Prostate gland (tissue), 2 donors: ENCODE results near the gene TMED4. TPM values are rescaled to one million over a fixed set of nuclear protein-coding genes. Genes with fewer than 3 reads are reported as not detected.

Experiments used
- DNase-seq: peaks from one replicate; pipeline ENCODE4 v3.0.0-alpha.2; 2019; ENCODE audit warnings: low spot score
- H3K27ac ChIP-seq, 2 donors: fragments of 200-600 bp; sonication (generic); 2 replicates each; pipeline ENCODE4 v1.5.1; 2017 to 2019
- H3K27me3 ChIP-seq: fragments of 200-600 bp; sonication (generic); replicated peaks from 2 replicates; pipeline ENCODE4 v1.5.1; 2019; ENCODE audit not compliant: insufficient read depth
- H3K36me3 ChIP-seq, 2 donors: fragments of 200-600 bp; sonication (generic); 1 replicate in 1 of 2; 2 replicates in 1 of 2; pipeline versions ENCODE4 v1.5.1 to v1.8.1; 2017 to 2019
- H3K4me1 ChIP-seq: fragments of 200-600 bp; sonication (generic); replicated peaks from 2 replicates; pipeline ENCODE4 v1.5.1; 2019
- H3K4me3 ChIP-seq, 2 donors: fragments of 200-600 bp; sonication (generic); 2 replicates each; pipeline ENCODE4 v1.5.1; 2017 to 2019
- H3K9me3 ChIP-seq: fragments of 200-600 bp; sonication (generic); 2 replicates; pipeline ENCODE4 v1.5.1; 2017
- POLR2A ChIP-seq: fragments of 450-650 bp; IDR thresholded peaks from one replicate; pipeline ENCODE4 v1.6.1; 2016; ENCODE audit warnings: antibody characterized with exemption, mild to moderate bottlenecking
- POLR2AphosphoS5 ChIP-seq: sonication (generic); formaldehyde crosslinking; IDR thresholded peaks from one replicate; pipeline ENCODE4 v1.6.1; 2017; ENCODE audit warnings: antibody characterized with exemption
- WGBS: methylation state at CpG from one replicate; pipeline ENCODE4 v1.1.5; 2018; 5-methylcytosine and 5-hydroxymethylcytosine counted together
- intact Hi-C: fragments of 100-400 bp; cut with DNase I; formaldehyde crosslinking; loops from one replicate; pipeline ENCODE4 v1.14.2; 2022
- total RNA-seq, 2 donors: library from RNA; depleted of rRNA; stranded (reverse); fragments of >200 nt; gene quantifications; one replicate each; pipeline ENCODE4 v1.1.0, GENCODE V29; 2016
- TF ChIP-seq, protein P1 (sequence below), 4 experiments: fragments of 200-600 bp in 2 of 4; fragments of 450-650 bp in 2 of 4; sonication (generic) in 2 of 4; IDR thresholded peaks; 1 replicate in 3 of 4; 2 replicates in 1 of 4; pipeline ENCODE4 v1.5.1; 2016 to 2019; ENCODE audit warnings: antibody characterized with exemption in 4 of 4, mild to moderate bottlenecking in 2 of 4, moderate library complexity in 2 of 4

TMED4 gene
- total RNA-seq, 2 donors from 2014 or later: 227 to 243 TPM

DNA sequence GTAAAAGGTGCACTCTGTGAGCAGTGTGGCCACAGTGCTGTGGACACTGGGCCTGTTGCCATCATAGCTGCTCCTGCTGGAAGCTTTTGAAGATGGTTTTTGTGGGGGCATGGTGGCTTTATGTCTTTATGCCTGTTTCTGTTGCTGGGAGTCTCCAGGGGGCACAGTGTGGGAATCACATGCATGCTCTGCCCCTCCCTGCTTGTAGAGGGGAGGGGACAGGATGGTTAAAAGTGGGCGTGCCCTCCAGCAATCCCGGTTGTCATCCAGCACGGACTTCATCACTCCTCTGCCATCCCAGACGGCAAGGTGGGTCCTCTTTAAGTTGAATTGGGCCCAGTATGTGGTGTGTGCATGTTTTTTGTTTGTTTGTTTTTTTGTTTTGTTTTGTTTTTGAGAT is 44.6 kb upstream of the TMED4 start:
- TF ChIP-seq POLR2A (no peak), POLR2AphosphoS5 (no peak)
- TF ChIP-seq, protein P1, sequence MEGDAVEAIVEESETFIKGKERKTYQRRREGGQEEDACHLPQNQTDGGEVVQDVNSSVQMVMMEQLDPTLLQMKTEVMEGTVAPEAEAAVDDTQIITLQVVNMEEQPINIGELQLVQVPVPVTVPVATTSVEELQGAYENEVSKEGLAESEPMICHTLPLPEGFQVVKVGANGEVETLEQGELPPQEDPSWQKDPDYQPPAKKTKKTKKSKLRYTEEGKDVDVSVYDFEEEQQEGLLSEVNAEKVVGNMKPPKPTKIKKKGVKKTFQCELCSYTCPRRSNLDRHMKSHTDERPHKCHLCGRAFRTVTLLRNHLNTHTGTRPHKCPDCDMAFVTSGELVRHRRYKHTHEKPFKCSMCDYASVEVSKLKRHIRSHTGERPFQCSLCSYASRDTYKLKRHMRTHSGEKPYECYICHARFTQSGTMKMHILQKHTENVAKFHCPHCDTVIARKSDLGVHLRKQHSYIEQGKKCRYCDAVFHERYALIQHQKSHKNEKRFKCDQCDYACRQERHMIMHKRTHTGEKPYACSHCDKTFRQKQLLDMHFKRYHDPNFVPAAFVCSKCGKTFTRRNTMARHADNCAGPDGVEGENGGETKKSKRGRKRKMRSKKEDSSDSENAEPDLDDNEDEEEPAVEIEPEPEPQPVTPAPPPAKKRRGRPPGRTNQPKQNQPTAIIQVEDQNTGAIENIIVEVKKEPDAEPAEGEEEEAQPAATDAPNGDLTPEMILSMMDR (IDR thresholded peaks at IDR 0.05): no peak
- Histone ChIP-seq H3K27ac (no peak overlapping the region), H3K27me3 (no peaks in the 10 kb centered on the region), H3K4me3 (no peak overlapping the region), H3K9me3 (no peaks in the 10 kb centered on the region), H3K4me1 (no peaks in the 10 kb centered on the region), H3K36me3 (no peaks in the 10 kb centered on the region)
- 57% methylated on average over 4 of the region's 4 CpGs for WGBS
- DNase-seq: no peak
- intact Hi-C loops: no loop called here

DNA sequence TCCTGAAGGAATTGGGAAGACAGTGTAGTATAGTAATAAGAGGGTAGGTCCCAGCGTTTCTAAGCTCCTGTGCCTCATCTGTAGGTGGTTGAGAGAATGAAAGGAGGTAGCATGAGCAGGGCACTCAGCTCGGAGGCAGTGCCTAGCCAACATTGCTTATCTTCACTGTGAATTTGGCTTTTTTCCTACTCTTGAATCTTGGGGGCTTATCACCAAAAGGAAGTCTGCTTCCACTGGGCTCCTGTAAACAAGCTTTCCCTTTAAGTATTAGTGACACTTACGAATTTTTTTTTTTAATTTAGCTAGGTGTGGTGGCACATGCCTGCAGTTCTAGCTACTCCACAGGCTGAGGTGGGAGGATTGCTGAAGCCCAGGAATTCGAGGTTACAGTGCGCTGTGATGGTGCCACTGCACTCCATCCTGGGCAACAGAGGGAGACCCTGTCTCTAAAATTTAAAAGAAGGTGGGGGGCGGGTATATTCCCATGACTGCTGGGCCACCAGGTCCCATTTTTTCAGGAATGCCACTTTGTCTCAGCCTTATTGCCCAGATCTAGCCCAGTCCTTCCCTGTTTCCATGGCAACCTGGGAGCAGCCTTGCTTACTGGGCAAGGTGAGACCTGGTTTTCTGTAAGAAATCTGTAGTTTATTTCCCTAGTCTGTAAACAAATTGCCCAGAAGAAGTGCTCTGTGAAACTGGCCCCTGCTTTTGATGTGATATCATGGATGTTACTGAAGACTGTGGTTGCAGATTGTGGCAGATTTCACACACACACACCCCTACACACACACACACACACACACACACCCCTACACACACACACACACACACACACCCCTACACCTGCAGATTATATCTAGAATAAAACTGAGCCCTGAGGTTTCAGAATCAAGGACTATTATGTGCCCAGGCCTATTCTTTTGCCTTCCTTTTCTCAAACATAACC is 43.8 kb upstream of the TMED4 start:
- H3K27ac ChIP-seq: no peak overlapping the region

DNA sequence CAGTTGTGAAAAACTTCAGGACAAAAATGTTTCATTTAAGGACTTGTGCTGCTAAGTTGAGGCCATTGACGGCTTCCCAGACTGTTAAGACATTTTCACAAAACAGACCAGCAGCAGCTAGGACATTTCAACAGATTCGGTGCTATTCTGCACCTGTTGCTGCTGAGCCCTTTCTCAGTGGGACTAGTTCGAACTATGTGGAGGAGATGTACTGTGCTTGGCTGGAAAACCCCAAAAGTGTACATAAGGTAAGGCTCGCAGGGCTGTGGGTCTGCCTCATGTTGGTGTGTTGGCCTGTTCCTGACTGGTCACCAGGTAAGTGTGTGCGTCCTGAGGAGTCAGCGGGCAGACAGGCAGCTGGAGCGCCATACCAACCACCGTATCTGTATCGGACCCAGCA is 42.3 kb upstream of the TMED4 start:
- Histone ChIP-seq H3K4me3 (no peak overlapping the region), H3K27ac (no peak overlapping the region), H3K9me3 (no peaks in the 10 kb centered on the region), H3K27me3 (no peaks in the 10 kb centered on the region), H3K4me1 (no peaks in the 10 kb centered on the region), H3K36me3 (no peaks in the 10 kb centered on the region)
- no peak for DNase-seq
- WGBS: 97% methylated on average over 9 of the region's 9 CpGs
- TF ChIP-seq POLR2AphosphoS5: no peak
- TF ChIP-seq, protein P1 (IDR thresholded peaks at IDR 0.05): no peak
- no peak for TF ChIP-seq POLR2A
- intact Hi-C loops: no loop called here

More for the DNA sequence above, 43.8 kb upstream of the TMED4 start:
- WGBS: 70% methylated on average over 6 of the region's 6 CpGs
- no peaks in the 10 kb centered on the region for H3K27me3 ChIP-seq
- no peak for DNase-seq
- TF ChIP-seq POLR2A (no peak), POLR2AphosphoS5 (no peak)
- TF ChIP-seq, protein P1 (IDR thresholded peaks at IDR 0.05): no peak
- H3K4me3 ChIP-seq: no peak overlapping the region
- no peaks in the 10 kb centered on the region for H3K4me1 ChIP-seq
- intact Hi-C loops: no loop called here
- no peaks in the 10 kb centered on the region for H3K9me3 ChIP-seq
- no peaks in the 10 kb centered on the region for H3K36me3 ChIP-seq

DNA sequence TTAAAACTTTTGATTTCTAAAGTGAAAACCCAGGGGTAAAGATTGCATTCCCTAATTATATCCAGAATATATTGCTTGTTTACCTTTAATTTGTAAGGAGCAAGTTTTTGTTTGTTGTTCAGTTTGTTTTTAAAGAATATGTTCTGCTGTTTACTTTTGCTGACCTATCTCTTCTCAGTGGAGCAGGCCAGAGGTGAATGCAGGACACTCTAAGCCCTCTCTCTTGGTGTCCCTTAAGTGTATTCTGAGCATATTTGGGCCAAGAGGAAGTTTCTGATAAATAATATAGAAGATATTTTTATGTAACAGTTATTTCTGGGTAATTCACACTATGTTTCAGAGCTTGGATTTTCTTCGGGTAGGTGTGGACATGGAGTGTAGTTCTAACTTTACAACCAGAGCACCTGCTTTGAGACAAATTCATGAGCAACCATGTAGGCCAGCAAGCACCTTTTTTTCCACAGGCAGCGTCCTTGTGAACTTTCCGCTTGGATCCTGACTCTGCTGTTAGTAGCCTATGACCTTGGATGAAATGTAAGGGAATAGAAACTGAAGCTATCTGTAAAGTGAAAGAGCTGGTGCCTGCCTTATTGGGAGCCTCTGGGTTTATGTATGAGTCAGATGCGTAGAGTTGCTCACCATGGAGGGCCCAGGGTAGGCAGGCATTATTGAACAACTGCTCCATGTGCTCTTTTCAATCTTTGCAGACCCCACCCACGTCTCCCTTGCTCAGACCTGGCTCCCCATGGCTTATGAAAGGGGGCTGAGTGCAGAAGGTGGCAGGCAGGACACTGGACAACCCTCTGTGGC is 40.5 kb upstream of the TMED4 start:
- intact Hi-C loops: no loop called here
- 87% methylated on average over 5 of the region's 5 CpGs for WGBS
- no peaks in the 10 kb centered on the region for H3K9me3 ChIP-seq
- TF ChIP-seq POLR2AphosphoS5 (no peak), POLR2A (no peak)
- TF ChIP-seq, protein P1 (IDR thresholded peaks at IDR 0.05): no peak
- no peak for DNase-seq
- no peaks in the 10 kb centered on the region for H3K36me3 ChIP-seq
- H3K27me3 ChIP-seq: no peaks in the 10 kb centered on the region
- H3K27ac ChIP-seq: no peak overlapping the region
- peaks cover 6% of the 10 kb centered on the region for H3K4me1 ChIP-seq
- no peak overlapping the region for H3K4me3 ChIP-seq
